ENCODE results near the gene IBTK. TPM values are rescaled to one million over a fixed set of nuclear protein-coding genes. Genes with fewer than 3 reads are reported as not detected.

IBTK gene
- total and polyA plus RNA-seq, 2 of the 8 experiments (the other 6 are each of a cell fraction or from before 2014, with no cell fraction given): 4.6 to 24.2 TPM

DNA sequence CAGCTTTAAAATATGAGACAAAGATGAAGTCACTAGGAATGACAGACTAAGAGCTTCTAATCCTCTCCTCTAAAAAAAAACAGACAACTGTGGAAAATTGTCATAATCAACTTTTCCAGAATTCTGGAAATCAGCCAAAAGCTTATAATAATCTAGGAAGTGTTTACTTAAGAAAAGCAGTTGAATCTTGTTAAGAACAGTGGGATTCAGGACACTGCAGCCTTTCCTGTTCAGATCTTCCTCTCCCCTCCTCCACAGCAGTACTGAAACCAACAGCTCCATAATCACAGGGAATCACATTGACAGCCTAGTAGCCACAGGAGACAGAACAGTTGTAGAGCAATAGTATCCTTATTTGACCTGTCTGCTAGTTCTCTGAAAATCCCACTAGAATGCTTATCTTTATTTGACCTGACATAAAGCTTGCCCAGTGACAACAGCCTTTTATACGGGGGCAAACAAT is 41.6 kb downstream of the IBTK start (continued):
- TF ChIP-seq, protein P1, sequence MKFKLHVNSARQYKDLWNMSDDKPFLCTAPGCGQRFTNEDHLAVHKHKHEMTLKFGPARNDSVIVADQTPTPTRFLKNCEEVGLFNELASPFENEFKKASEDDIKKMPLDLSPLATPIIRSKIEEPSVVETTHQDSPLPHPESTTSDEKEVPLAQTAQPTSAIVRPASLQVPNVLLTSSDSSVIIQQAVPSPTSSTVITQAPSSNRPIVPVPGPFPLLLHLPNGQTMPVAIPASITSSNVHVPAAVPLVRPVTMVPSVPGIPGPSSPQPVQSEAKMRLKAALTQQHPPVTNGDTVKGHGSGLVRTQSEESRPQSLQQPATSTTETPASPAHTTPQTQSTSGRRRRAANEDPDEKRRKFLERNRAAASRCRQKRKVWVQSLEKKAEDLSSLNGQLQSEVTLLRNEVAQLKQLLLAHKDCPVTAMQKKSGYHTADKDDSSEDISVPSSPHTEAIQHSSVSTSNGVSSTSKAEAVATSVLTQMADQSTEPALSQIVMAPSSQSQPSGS (IDR thresholded peaks at IDR 0.05; ENCODE audit: low read length): no peak
- no peak for TF ChIP-seq USF2 (IDR thresholded peaks at IDR 0.05; ENCODE audit: low read length)
- no peak for TF ChIP-seq RFX5 (IDR thresholded peaks at IDR 0.05; ENCODE audit: borderline replicate concordance, low read depth, low read length)
- no peak for TF ChIP-seq SUZ12 (IDR thresholded peaks at IDR 0.05; ENCODE audit: low read length)
- TF ChIP-seq TAF1 (IDR thresholded peaks at IDR 0.05; ENCODE audit: low read depth, low read length): no peak
- no peak for TF ChIP-seq EZH2 (IDR thresholded peaks at IDR 0.05; ENCODE audit: low read depth, low read length, severe bottlenecking)
- no peak for TF ChIP-seq SP1 (IDR thresholded peaks at IDR 0.05; ENCODE audit: low read depth, low read length)
- no peak for TF ChIP-seq PHF8 (conservative IDR thresholded peaks at IDR 0.05; ENCODE audit: low read depth, low read length)

Data from H1 (cell line).